ENCODE measurements around the gene ATP2B3. TPM values are rescaled to one million over a fixed set of nuclear protein-coding genes. Genes with fewer than 3 reads are reported as not detected.

Gene ATP2B3
- total and polyA plus RNA-seq, 9 of the 15 experiments (the other 6 are each of a cell fraction or from before 2014, with no cell fraction given) = 0.04 TPM; not detected in 8

- no peak overlapping the region for H3K4me2 ChIP-seq (ENCODE audit: insufficient read depth, low read length)
- peaks cover 31% of the 10 kb centered on the region; the same call in 2 of the 3 replicates for H3K36me3 ChIP-seq (ENCODE audit: control insufficient read depth, insufficient read depth, low read length)
- H2AFZ ChIP-seq (ENCODE audit: low read depth, low read length) = no peak overlapping the region
- TF ChIP-seq ZNF232 (CRISPR knock-in tag; IDR thresholded peaks at IDR 0.05) = no peak
- H3K4me1 ChIP-seq (replicated peaks in 1 of 2; ENCODE audit: control insufficient read depth in 2 of 2, insufficient read depth in 2 of 2, low read length in 2 of 2) = peaks cover 0 to 4% of the 10 kb centered on the region in 2 experiments; a peak in 2 of 5 replicates
- H3K27ac ChIP-seq (ENCODE audit: extremely low read depth, low read depth, low read length) = no peak overlapping the region
- H3K27me3 ChIP-seq (ENCODE audit: control insufficient read depth in 2 of 2, insufficient read depth in 2 of 2, low read length in 2 of 2) = no peaks in the 10 kb centered on the region
- BruUV-seq (replicated peaks) = no TSS peak
- CTCF ChIA-PET (ENCODE audit: low intra/inter-chr PET ratio) = no interaction called here
- in situ Hi-C loops (cut with MboI) (no loop called here), intact Hi-C loops (cut with micrococcal nuclease) (no loop called here)
- H3K9me1 ChIP-seq (ENCODE audit: control insufficient read depth, insufficient read depth, low read length) = no peaks in the 10 kb centered on the region
- H3K79me2 ChIP-seq (ENCODE audit: control insufficient read depth, insufficient read depth, low read length) = no peaks in the 10 kb centered on the region
- no peaks in the 10 kb centered on the region for H4K20me1 ChIP-seq (replicated peaks; ENCODE audit: control insufficient read depth, insufficient read depth, low read length)
- no peaks in the 10 kb centered on the region for H3K9me3 ChIP-seq (replicated peaks; ENCODE audit: control insufficient read depth, insufficient read depth, low read depth, low read length)
- H3K9ac ChIP-seq (ENCODE audit: insufficient read depth in 1 of 2, low read depth in 2 of 2, low read length in 2 of 2) = no peak overlapping the region
- FAIRE-seq (no peak), ATAC-seq (no peak), DNase-seq (ENCODE audit: extremely low read depth in 1 of 4, low spot score in 3 of 4) (no peak)
- H3K4me3 ChIP-seq = no peak overlapping the region
- POLR2A ChIA-PET = no interaction called here
- WGBS (ENCODE audit: insufficient coverage, low coverage, missing lambda C conversion rate) = 92% methylated on average over 10 of the region's 10 CpGs
These were observed 69.9 kb downstream of the ATP2B3 start for GRCh38 chrX:153587342-153587741.

GRCh38 chrX:153588021-153588781 is 70.8 kb downstream of the ATP2B3 start:
- H2AFZ ChIP-seq (ENCODE audit: low read depth, low read length) = no peak overlapping the region
- no peak for TF ChIP-seq ZNF12 (CRISPR knock-in tag; IDR thresholded peaks at IDR 0.05)
- H3K9ac ChIP-seq (ENCODE audit: insufficient read depth in 1 of 2, low read depth in 2 of 2, low read length in 2 of 2) = no peak overlapping the region
- DNase-seq (ENCODE audit: extremely low read depth in 1 of 4, low spot score in 3 of 4) (no peak), ATAC-seq (no peak), FAIRE-seq (no peak)
- CTCF ChIA-PET (ENCODE audit: low intra/inter-chr PET ratio) = no interaction called here
- no peaks in the 10 kb centered on the region for H3K27me3 ChIP-seq (ENCODE audit: control insufficient read depth in 2 of 2, insufficient read depth in 2 of 2, low read length in 2 of 2)
- no peaks in the 10 kb centered on the region for H4K20me1 ChIP-seq (replicated peaks; ENCODE audit: control insufficient read depth, insufficient read depth, low read length)
- in situ Hi-C loops (cut with MboI) = no loop called here
- peaks cover 39% of the 10 kb centered on the region; the same call in 2 of the 3 replicates for H3K36me3 ChIP-seq (ENCODE audit: control insufficient read depth, insufficient read depth, low read length)
- no TSS peak for BruUV-seq (replicated peaks)
- no peak overlapping the region for H3K27ac ChIP-seq (ENCODE audit: extremely low read depth, low read depth, low read length)
- 91% methylated on average over 13 of the region's 18 CpGs for WGBS (ENCODE audit: insufficient coverage, low coverage, missing lambda C conversion rate)
- POLR2A ChIA-PET = interaction anchor here (0.7 kb wide), 1 partner anchor 57 kb away, joined by 3 read pairs; no protein-coding TSS in a partner anchor
- no peaks in the 10 kb centered on the region for H3K79me2 ChIP-seq (ENCODE audit: control insufficient read depth, insufficient read depth, low read length)
- H3K9me3 ChIP-seq (replicated peaks; ENCODE audit: control insufficient read depth, insufficient read depth, low read depth, low read length) = no peaks in the 10 kb centered on the region
- intact Hi-C loops (cut with micrococcal nuclease) = no loop called here
- H3K9me1 ChIP-seq (ENCODE audit: control insufficient read depth, insufficient read depth, low read length) = no peaks in the 10 kb centered on the region
- H3K4me2 ChIP-seq (ENCODE audit: insufficient read depth, low read length) = no peak overlapping the region
- H3K4me1 ChIP-seq (replicated peaks in 1 of 2; ENCODE audit: control insufficient read depth in 2 of 2, insufficient read depth in 2 of 2, low read length in 2 of 2) = no peaks in the 10 kb centered on the region; a peak in 1 of 5 replicates
- no peak overlapping the region for H3K4me3 ChIP-seq

Data from K562 (cell line).